IPS-15b (cell line): Measurements from ENCODE around the gene UST.

Experiments used
- H3K27me3 ChIP-seq: one replicate; pipeline ENCODE4 v1.6.1; 2013; ENCODE audit warnings: low read length; ENCODE audit not compliant: control insufficient read depth, insufficient read depth
- H3K36me3 ChIP-seq: one replicate; pipeline ENCODE4 v1.6.1; 2013; ENCODE audit warnings: low read length; ENCODE audit not compliant: control insufficient read depth, insufficient read depth
- H3K4me1 ChIP-seq: one replicate; pipeline ENCODE4 v1.6.1; 2013; ENCODE audit warnings: mild to moderate bottlenecking, low read length; ENCODE audit not compliant: control insufficient read depth, insufficient read depth
- H3K4me3 ChIP-seq: one replicate; pipeline ENCODE4 v1.5.1; 2013; ENCODE audit warnings: low read depth, low read length
- H3K9ac ChIP-seq: one replicate; pipeline ENCODE4 v1.6.1; 2013; ENCODE audit warnings: low read depth, mild to moderate bottlenecking, low read length
- H3K9me3 ChIP-seq: one replicate; pipeline ENCODE4 v1.6.1; 2013; ENCODE audit warnings: mild to moderate bottlenecking, low read length; ENCODE audit not compliant: control insufficient read depth, insufficient read depth

The UST gene

DNA sequence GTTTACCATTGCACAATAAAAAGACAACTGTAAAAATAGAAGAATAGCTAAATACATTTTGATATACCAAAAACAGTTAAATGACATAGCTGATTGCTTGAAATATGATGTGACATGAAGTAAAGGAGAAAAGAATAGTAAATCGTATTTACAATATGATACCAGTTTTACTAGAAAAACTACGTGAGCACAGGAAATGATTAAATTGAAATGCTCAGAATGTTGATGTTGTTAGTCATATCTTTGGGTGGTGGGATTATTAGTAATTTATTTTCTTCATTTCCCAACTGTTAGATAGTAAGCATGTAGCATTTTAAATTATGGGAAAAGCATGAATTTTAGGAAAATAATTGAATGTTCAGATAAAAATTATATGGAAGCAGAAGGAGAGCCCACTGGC, 302.4 kb downstream of the UST start:
- no peaks in the 10 kb centered on the region for H3K36me3 ChIP-seq
- peaks cover 13% of the 10 kb centered on the region for H3K4me1 ChIP-seq
- H3K9me3 ChIP-seq: no peaks in the 10 kb centered on the region
- H3K9ac ChIP-seq: no peak overlapping the region
- H3K4me3 ChIP-seq: no peak overlapping the region
- H3K27me3 ChIP-seq: no peaks in the 10 kb centered on the region

DNA sequence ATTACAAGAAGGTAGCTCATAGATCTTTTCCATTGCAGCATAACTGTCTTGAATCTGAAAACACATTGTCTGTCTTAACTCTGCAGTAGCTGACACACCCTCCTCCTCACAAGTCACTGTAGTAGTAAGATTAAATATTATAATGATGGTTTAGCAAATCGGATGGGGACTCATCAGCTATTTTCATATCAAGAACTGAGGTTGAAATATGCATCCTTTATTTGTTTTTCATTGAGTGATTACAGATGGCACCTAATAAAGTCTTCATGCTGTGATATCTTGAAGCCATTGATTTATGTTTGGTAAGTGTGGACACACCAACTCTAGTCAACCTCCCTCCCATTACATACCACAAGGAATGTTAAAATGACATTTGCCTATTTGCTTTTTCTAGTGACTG, 303.3 kb downstream of the UST start:
- H3K4me3 ChIP-seq: no peak overlapping the region
- H3K36me3 ChIP-seq: no peaks in the 10 kb centered on the region
- no peak overlapping the region for H3K9ac ChIP-seq
- H3K9me3 ChIP-seq: no peaks in the 10 kb centered on the region
- H3K4me1 ChIP-seq: peaks cover 13% of the 10 kb centered on the region
- no peaks in the 10 kb centered on the region for H3K27me3 ChIP-seq

DNA sequence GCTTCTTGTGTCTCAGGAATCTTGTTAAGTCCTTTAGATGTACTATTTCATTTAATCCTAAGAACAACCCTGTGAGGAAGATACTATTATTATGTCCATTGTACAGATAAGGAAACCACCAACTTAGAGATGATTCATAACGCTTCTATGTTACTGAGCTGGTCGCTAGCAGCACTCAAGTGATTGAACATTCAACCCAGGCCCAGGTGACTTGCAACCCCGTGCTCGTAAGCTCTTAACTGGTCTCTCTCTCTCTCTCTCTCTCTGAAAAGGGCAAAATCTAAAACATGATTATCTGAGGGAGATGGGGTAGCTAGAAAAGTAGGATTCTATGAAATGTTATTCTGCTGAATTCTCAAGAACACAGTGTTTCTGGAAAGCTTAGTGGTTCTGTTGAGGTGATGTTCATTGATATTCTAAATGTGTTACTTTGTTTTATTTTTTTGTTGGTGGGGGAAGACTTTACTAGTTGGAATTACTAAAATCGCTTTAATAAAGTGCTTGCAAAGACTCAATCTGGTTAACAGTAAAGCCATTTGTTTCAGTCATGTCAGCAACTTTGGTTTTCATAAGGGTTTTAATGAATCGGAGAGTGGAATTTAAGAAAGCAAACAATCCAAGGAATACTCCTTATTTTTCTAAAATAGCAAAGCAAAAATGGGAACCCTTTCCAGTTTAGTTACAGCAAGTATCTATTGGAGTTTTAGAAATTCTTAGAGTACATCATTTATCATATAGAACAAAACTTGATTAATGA, 305.7 kb downstream of the UST start:
- H3K4me3 ChIP-seq: no peak overlapping the region

DNA sequence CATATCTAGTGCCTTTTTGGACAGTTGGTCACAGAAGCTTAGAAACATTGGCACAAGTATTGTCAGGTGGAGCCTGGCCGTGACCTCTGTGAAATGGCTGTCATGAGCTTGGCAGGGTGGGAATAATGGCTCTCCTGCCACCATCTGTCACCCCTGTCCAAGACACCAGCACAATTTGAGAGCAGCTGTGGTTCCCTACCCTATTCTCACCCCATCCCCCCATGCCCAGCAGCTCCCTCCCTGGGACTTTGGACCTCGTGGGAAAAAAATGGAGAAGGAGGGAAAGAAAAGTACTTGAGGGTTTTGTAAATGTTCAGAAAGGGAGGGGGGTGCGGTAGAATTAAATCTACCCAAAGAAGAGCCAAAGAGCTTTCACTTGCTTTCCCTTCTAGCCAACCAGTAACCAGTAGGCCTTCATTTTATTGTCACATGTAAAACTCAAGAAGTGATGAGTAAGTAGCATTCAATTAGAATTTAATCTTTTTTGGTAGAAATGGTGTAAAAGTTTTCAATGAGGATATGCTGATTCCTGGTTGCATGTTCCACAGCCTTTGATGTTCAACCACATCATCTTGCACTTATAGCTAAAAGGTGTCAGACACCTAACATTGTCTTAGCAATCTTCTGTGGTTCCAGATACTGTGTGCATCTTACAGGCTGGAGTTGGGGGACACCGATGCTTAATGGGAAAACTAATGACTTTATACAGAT, 307.2 kb downstream of the UST start:
- Histone ChIP-seq H3K36me3 (no peaks in the 10 kb centered on the region), H3K4me3 (no peak overlapping the region), H3K27me3 (no peaks in the 10 kb centered on the region), H3K4me1 (peaks cover 6% of the 10 kb centered on the region), H3K9me3 (no peaks in the 10 kb centered on the region), H3K9ac (no peak overlapping the region)

More for the DNA sequence above, 305.7 kb downstream of the UST start:
- no peak overlapping the region for H3K9ac ChIP-seq
- H3K9me3 ChIP-seq: no peaks in the 10 kb centered on the region
- H3K36me3 ChIP-seq: no peaks in the 10 kb centered on the region
- peaks cover 6% of the 10 kb centered on the region for H3K4me1 ChIP-seq
- no peaks in the 10 kb centered on the region for H3K27me3 ChIP-seq

DNA sequence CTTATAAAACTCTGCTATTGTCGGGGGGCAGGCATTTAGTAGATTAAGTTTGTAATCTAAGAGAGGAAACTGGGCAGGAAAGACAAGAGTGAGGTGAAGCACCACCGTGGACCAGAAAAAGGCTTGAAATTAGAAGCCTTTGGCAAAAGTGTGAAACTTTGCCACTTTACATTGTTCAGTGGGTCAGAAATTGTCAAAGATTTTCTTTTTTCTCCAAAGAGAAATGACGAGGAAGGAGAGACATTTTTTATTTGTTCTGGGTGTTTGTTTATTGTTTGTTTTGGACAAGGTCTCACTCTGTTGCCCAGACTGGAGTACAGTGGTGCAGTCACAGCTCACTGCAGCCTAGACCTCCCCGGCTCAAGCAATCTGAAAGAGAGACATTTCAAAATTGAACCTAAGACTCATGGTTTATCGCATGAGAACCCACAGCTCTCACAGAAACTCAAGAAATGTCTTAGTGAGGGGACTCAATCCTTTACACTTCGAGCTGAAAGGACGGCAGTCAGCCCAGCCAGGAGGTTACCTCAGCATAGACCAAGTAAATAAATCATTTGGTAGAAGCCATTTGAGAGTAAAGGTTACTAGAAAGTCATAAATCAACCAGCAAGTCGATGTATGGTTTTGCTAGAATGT, 307.8 kb downstream of the UST start:
- no peak overlapping the region for H3K9ac ChIP-seq
- no peaks in the 10 kb centered on the region for H3K27me3 ChIP-seq
- H3K9me3 ChIP-seq: no peaks in the 10 kb centered on the region
- H3K4me1 ChIP-seq: peaks cover 9% of the 10 kb centered on the region
- no peak overlapping the region for H3K4me3 ChIP-seq
- no peaks in the 10 kb centered on the region for H3K36me3 ChIP-seq

DNA sequence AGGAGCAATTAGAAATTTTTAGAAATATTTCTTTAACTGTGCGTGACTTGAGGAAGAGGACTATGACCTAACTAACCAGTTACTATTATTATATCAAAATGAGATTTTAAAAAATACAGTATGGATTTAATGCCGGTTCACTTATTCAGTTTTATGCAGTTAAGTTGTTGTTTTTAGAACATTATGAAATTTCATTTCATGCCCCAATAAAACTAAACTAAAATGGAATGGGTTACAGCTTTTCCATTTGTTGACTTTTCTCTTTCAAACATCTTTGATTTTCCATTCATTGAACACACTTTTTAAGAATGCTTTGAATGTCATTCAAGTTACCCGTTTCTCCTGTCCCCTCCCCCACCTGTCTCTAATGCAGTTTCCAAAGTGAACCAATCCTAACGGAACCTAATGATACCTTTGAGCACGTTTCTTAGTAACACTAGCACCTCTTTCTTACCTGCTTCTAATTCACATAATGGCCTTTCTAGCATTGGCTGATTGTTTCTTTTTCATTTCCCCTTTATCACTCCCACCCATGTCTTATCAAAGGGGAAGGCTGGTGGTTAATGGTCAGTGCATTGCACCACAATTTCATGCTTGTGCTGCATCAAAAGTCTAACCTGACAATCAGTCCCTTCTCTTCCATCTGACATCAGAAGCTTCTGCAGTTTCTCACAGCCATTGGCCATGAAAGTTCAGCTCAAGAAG, 308.5 kb downstream of the UST start:
- Histone ChIP-seq H3K4me1 (peaks cover 11% of the 10 kb centered on the region), H3K4me3 (no peak overlapping the region), H3K9me3 (no peaks in the 10 kb centered on the region), H3K9ac (no peak overlapping the region), H3K36me3 (no peaks in the 10 kb centered on the region), H3K27me3 (no peaks in the 10 kb centered on the region)

DNA sequence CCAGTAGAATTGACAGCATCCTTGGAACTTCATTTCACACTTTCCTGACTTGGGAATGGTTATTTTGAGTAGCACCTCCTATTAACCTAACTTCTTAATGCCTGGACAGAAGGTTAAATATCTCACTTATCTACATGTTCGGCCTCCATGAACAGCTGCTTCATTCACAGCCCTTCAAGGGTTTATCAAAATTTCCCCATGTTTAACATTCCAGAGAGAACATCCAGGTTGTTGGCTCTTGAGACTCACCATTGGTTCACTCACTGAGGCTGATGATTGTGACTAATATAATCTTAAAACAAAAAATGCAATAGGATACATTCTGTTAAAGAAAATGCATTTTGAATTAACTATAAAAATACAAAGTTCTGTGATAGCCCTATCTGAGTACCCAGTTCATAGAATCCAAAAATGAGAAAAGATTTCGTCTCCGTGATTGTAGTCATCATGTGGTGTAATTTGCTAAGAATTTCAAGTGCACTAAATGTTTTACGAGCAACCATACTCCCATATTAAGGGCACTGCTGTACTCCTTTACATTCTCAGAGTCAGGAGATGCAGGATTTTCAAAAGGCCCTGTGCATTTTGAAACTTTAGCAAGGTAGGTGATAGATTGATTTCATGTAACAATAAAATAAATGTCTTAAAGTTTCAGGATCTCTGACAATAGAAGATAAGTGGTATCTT, 310.1 kb downstream of the UST start:
- Histone ChIP-seq H3K36me3 (no peaks in the 10 kb centered on the region), H3K4me3 (no peak overlapping the region), H3K27me3 (no peaks in the 10 kb centered on the region), H3K9ac (no peak overlapping the region), H3K4me1 (peaks cover 11% of the 10 kb centered on the region), H3K9me3 (no peaks in the 10 kb centered on the region)

DNA sequence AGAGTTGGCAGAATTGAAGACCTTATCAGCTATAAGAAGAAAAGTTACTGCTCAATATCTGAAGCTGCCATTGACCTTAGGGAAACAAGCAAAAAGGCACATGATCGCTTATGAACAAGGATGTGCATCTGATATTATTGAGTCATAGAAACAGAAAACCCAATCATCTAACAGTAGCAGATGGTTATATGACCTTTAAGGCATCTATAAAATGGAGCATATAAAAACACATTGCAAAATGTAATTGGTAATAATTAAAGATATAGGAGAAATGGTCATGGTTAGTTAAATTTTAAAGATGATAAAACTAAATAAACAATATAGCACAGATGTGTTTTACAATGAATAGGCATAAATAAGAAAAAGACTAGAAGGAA, 310.6 kb downstream of the UST start:
- Histone ChIP-seq H3K4me1 (peaks cover 11% of the 10 kb centered on the region), H3K4me3 (no peak overlapping the region), H3K27me3 (no peaks in the 10 kb centered on the region), H3K9ac (no peak overlapping the region), H3K36me3 (no peaks in the 10 kb centered on the region), H3K9me3 (no peaks in the 10 kb centered on the region)

DNA sequence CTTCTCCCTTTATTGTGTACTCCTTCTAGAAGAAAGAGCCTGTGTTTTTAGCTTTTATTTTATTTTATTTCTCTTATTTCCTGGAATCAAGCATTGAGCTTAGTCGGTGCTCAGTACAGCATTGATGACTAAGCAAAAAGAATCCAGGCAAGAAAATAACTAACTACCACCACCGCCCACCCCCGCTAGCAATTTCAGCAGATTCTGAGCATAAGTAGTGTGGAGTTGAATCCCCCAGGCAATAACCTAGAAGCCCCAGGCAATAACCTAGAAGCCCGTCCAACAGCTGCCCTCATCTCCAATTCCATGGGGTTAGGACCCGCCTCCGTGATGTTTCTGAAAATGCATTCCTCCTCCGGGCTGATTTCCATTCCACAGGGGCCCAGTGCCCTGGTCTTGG, 312.7 kb downstream of the UST start:
- no peaks in the 10 kb centered on the region for H3K36me3 ChIP-seq
- H3K9ac ChIP-seq: no peak overlapping the region
- H3K27me3 ChIP-seq: no peaks in the 10 kb centered on the region
- peaks cover 11% of the 10 kb centered on the region for H3K4me1 ChIP-seq
- H3K4me3 ChIP-seq: no peak overlapping the region
- no peaks in the 10 kb centered on the region for H3K9me3 ChIP-seq

DNA sequence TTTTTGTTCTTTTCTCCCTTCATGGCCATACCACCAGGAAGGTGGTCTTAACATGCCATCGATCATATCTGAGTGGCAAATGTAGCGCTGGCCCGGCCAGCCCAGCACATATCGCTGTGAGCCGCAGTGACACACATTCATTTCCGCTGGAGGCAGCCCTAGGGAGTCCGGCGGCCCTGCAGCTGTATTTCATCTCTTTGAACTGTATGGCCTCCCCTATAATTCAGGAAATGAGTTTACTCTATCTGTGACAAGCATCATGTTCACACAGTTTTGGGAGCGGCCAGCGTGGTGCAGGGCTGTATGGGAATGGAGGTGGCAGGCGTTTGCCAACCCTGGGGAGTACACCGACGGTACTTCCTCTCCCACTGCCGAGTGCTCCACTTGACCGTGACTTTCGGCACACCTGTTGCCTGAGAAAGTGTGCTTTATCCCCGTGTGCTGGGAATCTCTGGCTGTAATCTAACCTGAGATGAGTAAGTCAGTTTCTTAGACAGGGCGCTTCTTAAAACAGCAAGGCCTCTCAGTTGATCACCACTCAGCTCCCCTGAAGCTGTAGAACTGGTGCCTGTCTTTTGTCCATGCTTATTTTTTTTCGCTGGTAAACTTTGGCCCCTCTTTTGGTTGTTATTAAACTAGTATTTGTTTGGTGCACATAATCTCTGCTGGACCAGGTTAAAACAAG, 313.6 kb downstream of the UST start:
- H3K27me3 ChIP-seq: no peaks in the 10 kb centered on the region
- H3K4me3 ChIP-seq: no peak overlapping the region
- H3K36me3 ChIP-seq: no peaks in the 10 kb centered on the region
- no peaks in the 10 kb centered on the region for H3K9me3 ChIP-seq
- H3K4me1 ChIP-seq: peaks cover 8% of the 10 kb centered on the region
- no peak overlapping the region for H3K9ac ChIP-seq
